OCI-LY1 (cell line): Measurements from ENCODE around the gene SH3PXD2A.

Source experiments
- H2AFZ ChIP-seq: fragments of 200-600 bp; sonication (generic), shearing (Covaris generic); 2 replicates; pipeline ENCODE4 v1.6.0; 2014; ENCODE audit warnings: antibody characterized with exemption, mild to moderate bottlenecking, low read length
- H3F3A ChIP-seq: fragments of 200-600 bp; sonication (generic), shearing (Covaris generic); 2 replicates; pipeline ENCODE4 v1.6.0; 2014; ENCODE audit warnings: mild to moderate bottlenecking, antibody characterized with exemption, low read length, moderate library complexity; ENCODE audit not compliant: insufficient read depth
- H3K27ac ChIP-seq: fragments of 200-600 bp; sonication (generic); 2 replicates; pipeline ENCODE4 v1.5.1; 2014; ENCODE audit warnings: low read length, mixed run types, mild to moderate bottlenecking, low read depth; ENCODE audit not compliant: poor library complexity, severe bottlenecking
- H3K27me3 ChIP-seq: fragments of 200-600 bp; sonication (generic); 2 replicates; pipeline ENCODE4 v1.6.0; 2014; ENCODE audit warnings: antibody characterized with exemption, mild to moderate bottlenecking, low read length, moderate library complexity; ENCODE audit not compliant: insufficient read depth
- H3K36me3 ChIP-seq: fragments of 200-600 bp; sonication (generic); 2 replicates; pipeline ENCODE4 v1.6.1; 2014; ENCODE audit warnings: mild to moderate bottlenecking, antibody characterized with exemption, low read length, moderate library complexity, mixed read lengths; ENCODE audit not compliant: insufficient read depth
- H3K4me1 ChIP-seq: fragments of 200-600 bp; sonication (generic); 2 replicates; pipeline ENCODE4 v1.5.1; 2014; ENCODE audit warnings: mild to moderate bottlenecking, low read length, moderate library complexity; ENCODE audit not compliant: insufficient read depth, severe bottlenecking
- H3K4me2 ChIP-seq: fragments of 200-600 bp; sonication (generic), shearing (Covaris generic); 2 replicates; pipeline ENCODE4 v1.6.1; 2014; ENCODE audit warnings: low read length
- H3K4me3 ChIP-seq: fragments of 200-600 bp; sonication (generic); 2 replicates; pipeline ENCODE4 v1.5.1; 2014; ENCODE audit warnings: low read length, low read depth, mild to moderate bottlenecking, mixed read lengths; ENCODE audit not compliant: poor library complexity, severe bottlenecking
- H3K79me2 ChIP-seq: fragments of 200-600 bp; shearing (Covaris generic); 2 replicates; pipeline ENCODE4 v1.6.1; 2016; ENCODE audit warnings: mixed run types, low read length, mixed read lengths; ENCODE audit not compliant: insufficient read depth
- H3K9ac ChIP-seq: fragments of 200-600 bp; sonication (generic), shearing (Covaris generic); 2 replicates; pipeline ENCODE4 v1.6.1; 2014; ENCODE audit warnings: mild to moderate bottlenecking, low read length, mixed read lengths
- H3K9me2 ChIP-seq: fragments of 200-600 bp; sonication (generic), shearing (Covaris generic); 2 replicates; pipeline ENCODE4 v1.6.1; 2014; ENCODE audit warnings: low read depth, mild to moderate bottlenecking, low read length, mixed read lengths
- H3K9me3 ChIP-seq: fragments of 200-600 bp; shearing (Covaris generic); 2 replicates; pipeline ENCODE4 v1.6.1; 2014; ENCODE audit warnings: low read length, mixed read lengths
- H4K20me1 ChIP-seq: fragments of 200-600 bp; sonication (generic), shearing (Covaris generic); 2 replicates; pipeline ENCODE4 v1.6.0; 2016; ENCODE audit warnings: mild to moderate bottlenecking, low read length; ENCODE audit not compliant: insufficient read depth
- EZH2 ChIP-seq: fragments of 200-600 bp; sonication (generic), shearing (Covaris generic); IDR thresholded peaks from 2 replicates; pipeline ENCODE4 v1.8.0; 2017; ENCODE audit warnings: borderline replicate concordance, mixed run types, mild to moderate bottlenecking, antibody characterized with exemption, low read length, moderate library complexity, mixed read lengths
- TF ChIP-seq, protein P1 (sequence below): fragments of 200-600 bp; sonication (generic), shearing (Covaris generic); IDR thresholded peaks from 2 replicates; pipeline ENCODE4 v1.5.1; 2017; ENCODE audit warnings: mild to moderate bottlenecking, antibody characterized with exemption, low read length, moderate library complexity, mixed read lengths

SH3PXD2A gene

DNA sequence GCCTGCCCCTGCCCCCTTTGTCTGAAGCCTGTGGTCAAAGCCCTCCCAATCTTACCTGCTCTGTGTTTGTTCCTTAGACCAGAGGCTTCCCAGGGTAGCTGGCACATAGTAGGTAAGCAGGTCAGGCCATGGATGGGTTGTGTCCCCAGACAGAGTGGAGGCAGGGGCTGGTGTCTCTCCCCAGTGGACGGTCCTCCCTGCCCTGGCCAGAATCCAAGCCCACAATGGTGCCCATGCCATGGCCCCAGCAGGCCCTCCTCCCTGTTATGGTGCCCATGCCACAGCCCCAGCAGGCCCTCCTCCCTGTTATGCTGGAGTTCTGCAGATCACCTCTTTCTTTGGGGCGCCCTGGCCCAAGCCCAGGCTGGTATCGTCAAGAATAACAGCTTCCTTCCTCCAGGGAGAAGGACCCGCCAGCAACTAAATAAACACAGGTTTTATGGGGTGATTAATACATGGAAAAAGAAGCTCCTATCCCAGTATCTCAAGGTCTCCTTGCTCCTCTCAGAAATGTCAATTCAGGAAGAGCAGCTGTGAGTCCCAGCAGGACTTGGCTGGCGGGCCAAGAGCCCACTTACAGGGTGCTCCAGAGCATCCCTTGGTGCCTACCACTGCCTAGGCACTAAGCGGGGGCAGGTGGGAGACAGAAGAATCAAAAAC is 279.8 kb downstream of the SH3PXD2A start:
- no peaks in the 10 kb centered on the region for H3K9me2 ChIP-seq
- no peaks in the 10 kb centered on the region for H4K20me1 ChIP-seq
- no peaks in the 10 kb centered on the region for H3K4me1 ChIP-seq
- H3K4me3 ChIP-seq: no peak overlapping the region
- H3K4me2 ChIP-seq: no peak overlapping the region
- no peak overlapping the region for H3K9ac ChIP-seq
- no peaks in the 10 kb centered on the region for H3K9me3 ChIP-seq
- no peaks in the 10 kb centered on the region for H3F3A ChIP-seq
- no peaks in the 10 kb centered on the region for H3K79me2 ChIP-seq
- H2AFZ ChIP-seq: no peak overlapping the region
- H3K27me3 ChIP-seq: 0 out of 2 replicates have a peak, but pooled peaks cover 8% of the 10 kb centered on the region
- TF ChIP-seq, protein P1, sequence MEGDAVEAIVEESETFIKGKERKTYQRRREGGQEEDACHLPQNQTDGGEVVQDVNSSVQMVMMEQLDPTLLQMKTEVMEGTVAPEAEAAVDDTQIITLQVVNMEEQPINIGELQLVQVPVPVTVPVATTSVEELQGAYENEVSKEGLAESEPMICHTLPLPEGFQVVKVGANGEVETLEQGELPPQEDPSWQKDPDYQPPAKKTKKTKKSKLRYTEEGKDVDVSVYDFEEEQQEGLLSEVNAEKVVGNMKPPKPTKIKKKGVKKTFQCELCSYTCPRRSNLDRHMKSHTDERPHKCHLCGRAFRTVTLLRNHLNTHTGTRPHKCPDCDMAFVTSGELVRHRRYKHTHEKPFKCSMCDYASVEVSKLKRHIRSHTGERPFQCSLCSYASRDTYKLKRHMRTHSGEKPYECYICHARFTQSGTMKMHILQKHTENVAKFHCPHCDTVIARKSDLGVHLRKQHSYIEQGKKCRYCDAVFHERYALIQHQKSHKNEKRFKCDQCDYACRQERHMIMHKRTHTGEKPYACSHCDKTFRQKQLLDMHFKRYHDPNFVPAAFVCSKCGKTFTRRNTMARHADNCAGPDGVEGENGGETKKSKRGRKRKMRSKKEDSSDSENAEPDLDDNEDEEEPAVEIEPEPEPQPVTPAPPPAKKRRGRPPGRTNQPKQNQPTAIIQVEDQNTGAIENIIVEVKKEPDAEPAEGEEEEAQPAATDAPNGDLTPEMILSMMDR: no peak
- TF ChIP-seq EZH2: no peak
- H3K36me3 ChIP-seq: no peaks in the 10 kb centered on the region
- no peak overlapping the region for H3K27ac ChIP-seq

DNA sequence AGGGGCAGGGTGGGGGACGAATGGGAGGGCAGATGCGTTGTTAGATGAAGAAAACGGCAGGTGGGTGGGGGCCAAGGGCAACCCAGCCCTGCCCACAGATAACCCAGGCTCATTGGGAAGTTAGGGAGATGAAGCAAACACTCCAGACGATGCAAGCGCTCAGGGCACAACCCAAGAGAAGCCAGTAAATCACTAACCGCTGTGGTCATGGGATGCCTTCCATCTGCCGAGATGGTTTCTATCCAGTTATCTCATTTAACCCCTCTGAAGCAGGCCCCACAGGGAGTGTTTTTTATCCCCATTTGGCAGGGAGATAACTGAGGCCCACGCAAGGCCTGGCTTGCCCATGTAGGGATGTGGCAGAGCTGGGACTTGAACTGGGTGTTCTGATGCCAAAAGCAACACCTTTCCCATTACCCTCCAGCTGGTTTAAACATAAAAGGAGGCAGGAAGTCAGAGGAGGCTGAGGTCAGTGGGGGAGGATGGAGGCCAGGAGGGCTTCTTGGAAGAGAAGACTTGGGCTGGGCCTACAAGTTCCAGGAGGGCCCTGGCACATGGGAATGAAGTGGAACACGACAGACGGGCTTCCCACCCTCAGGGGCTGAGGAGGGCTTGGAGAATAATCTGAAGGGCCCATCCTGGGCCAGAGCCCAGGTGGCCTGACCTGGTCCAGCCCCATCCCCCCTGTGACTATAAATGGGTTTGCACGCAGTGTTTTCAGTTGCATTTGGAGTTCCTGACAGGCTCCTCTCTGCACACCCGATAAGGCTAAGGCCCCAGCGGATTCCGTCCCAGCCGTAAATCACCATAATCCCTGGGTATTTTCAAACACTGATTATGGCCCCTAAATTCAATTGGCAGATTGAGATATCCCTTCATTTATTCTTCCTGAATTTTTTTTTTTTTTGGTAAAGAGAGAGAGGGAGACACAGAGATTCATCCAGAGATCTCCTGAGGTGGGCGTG is 281.0 kb downstream of the SH3PXD2A start:
- no peaks in the 10 kb centered on the region for H3K79me2 ChIP-seq
- no peak overlapping the region for H3K4me2 ChIP-seq
- H3K27ac ChIP-seq: no peak overlapping the region
- H3K9me3 ChIP-seq: no peaks in the 10 kb centered on the region
- H3K36me3 ChIP-seq: no peaks in the 10 kb centered on the region
- TF ChIP-seq, protein P1: no peak
- TF ChIP-seq EZH2: no peak
- no peaks in the 10 kb centered on the region for H4K20me1 ChIP-seq
- no peaks in the 10 kb centered on the region for H3F3A ChIP-seq
- no peak overlapping the region for H3K9ac ChIP-seq
- H3K9me2 ChIP-seq: no peaks in the 10 kb centered on the region
- no peak overlapping the region for H2AFZ ChIP-seq
- no peaks in the 10 kb centered on the region for H3K4me1 ChIP-seq
- H3K4me3 ChIP-seq: no peak overlapping the region
- 0 out of 2 replicates have a peak, but pooled peaks cover 8% of the 10 kb centered on the region for H3K27me3 ChIP-seq

DNA sequence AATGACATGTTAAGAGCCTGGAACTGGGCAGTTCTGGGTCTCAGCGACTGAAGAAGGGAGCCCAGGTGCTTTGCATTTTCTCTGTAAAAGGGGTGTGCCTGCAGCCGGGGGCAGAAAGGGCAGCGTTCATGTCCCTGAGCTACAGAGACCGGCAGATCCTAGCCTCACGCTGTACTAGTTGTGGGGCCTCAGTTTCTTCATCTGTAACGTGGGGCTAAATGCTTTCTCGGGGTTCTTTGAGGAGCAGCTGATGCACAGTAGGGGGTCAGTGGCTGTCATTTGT is 282.2 kb downstream of the SH3PXD2A start:
- Histone ChIP-seq H3K9me2 (no peaks in the 10 kb centered on the region), H3K9me3 (no peaks in the 10 kb centered on the region), H3K4me2 (no peak overlapping the region), H3F3A (no peaks in the 10 kb centered on the region), H3K4me1 (no peaks in the 10 kb centered on the region), H3K36me3 (no peaks in the 10 kb centered on the region), H3K79me2 (no peaks in the 10 kb centered on the region), H3K4me3 (no peak overlapping the region), H4K20me1 (no peaks in the 10 kb centered on the region), H3K27me3 (0 out of 2 replicates have a peak, but pooled peaks cover 8% of the 10 kb centered on the region), H2AFZ (no peak overlapping the region), H3K9ac (no peak overlapping the region), H3K27ac (no peak overlapping the region)
- TF ChIP-seq, protein P1: no peak
- TF ChIP-seq EZH2: no peak
